NCI-H2227 (cell line): ENCODE results near the gene H1-8.
"Not testable (repeated sequence)": the region's sequence is repeated elsewhere in the genome, so short reads cannot be mapped to it uniquely, and the experiment has no call there.

Experiments used
- DNase-seq: peaks from one replicate; lab custom pipeline; 2025; ENCODE audit not compliant: unreplicated experiment; lab: John Stamatoyannopoulos, UW

H1-8 gene

GRCh38 chr3:129531699-129532098 lies 11.3 kb upstream of the H1-8 start:
- DNase-seq: no peak

GRCh38 chr3:129532261-129532660 lies 10.7 kb upstream of the H1-8 start:
- DNase-seq: no peak

- DNase-seq: no peak
Measured at GRCh38 chr3:129533406-129533805, 9.6 kb upstream of the H1-8 start.

DNA sequence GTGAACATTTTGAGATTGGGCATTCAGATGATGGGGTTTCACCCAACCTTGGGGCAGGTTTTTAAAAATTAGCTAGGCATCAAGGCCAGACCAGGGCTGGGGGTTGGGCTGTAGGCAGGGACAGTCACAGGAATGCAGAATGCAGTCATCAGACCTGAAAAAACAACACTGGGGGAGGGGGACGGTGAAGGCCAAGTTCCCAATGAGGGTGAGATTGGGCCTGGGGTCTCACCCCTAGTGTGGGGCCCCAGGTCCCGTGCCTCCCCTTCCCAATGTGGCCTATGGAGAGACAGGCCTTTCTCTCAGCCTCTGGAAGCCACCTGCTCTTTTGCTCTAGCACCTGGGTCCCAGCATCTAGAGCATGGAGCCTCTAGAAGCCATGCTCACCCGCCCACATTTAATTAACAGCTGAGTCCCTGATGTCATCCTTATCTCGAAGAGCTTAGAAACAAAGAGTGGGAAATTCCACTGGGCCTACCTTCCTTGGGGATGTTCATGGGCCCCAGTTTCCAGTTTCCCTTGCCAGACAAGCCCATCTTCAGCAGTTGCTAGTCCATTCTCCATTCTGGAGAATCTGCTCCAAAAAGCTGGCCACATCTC lies 8.4 kb upstream of the H1-8 start:
- DNase-seq: no peak

DNA sequence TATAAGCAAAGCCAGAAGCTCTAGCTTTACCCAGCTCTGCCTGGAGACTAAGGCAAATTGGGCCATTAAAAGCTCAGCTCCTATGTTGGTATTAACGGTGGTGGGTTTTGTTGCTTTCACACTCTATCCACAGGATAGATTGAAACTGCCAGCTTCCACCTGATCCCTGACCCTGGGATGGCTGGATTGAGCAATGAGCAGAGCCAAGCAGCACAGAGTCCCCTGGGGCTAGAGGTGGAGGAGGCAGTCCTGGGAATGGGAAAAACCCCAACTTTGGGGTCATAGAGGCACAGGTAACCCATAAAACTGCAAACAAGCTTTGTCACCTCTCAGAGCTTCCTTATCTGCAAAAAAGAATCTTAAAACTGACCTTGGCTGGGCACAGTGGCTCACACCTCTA lies 7.9 kb upstream of the H1-8 start:
- no peak for DNase-seq

GRCh38 chr3:129536374-129536667 lies 6.7 kb upstream of the H1-8 start:
- no peak for DNase-seq

- DNase-seq: no peak
Measured at GRCh38 chr3:129536804-129537203, 6.2 kb upstream of the H1-8 start.

GRCh38 chr3:129539206-129539605 lies 3.8 kb upstream of the H1-8 start:
- no peak for DNase-seq

GRCh38 chr3:129540776-129541516 lies 2.0 kb upstream of the H1-8 start:
- no peak for DNase-seq

GRCh38 chr3:129542747-129543146 lies 228 bp upstream of the H1-8 start:
- no peak for DNase-seq

DNA sequence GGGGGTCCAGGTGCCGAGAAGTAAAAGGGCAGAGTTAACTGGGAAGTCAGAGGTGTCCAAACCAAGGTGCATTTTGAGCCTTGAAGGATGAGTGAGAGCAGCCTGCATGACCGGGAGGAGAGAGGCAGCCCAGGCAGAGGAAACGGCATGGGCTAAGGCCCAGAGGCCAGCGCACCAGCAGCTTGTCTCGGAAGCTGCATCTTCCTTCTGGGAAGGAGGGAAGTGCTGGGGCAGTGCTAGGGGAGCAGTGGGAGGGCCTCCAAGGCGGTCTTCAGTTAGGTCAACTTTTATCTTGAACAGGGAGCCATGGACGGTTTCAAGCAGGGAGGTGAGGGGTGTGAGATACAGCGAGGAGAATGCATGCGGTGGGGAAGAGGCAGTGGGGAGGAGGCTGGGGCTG lies 1.0 kb downstream of the H1-8 start:
- DNase-seq: no peak

DNA sequence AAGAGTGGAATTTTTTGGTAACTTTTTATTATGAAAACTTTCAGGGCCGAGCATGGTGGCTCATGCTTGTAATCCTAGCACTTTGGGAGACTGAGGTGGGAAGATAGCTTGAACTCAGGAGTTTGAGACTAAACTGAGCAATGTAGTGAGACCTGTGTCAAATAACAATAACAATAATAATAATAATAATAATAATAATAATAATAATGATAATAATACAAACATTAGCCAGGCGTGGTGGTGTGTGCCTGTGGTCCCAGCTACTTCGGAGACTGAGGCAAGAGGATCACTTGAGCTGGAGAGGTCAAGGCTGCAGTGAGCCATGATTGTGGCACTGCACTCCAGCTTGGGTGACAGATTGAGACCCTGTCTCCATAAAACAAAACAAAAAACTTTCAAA lies 3.0 kb downstream of the H1-8 start:
- not testable (repeated sequence) for DNase-seq

- DNase-seq: no peak
Measured at GRCh38 chr3:129547241-129547640, 4.3 kb downstream of the H1-8 start.

GRCh38 chr3:129548104-129548965 lies 5.4 kb downstream of the H1-8 start:
- no peak for DNase-seq

- DNase-seq: no peak
Measured at GRCh38 chr3:129549006-129549800, 6.2 kb downstream of the H1-8 start.

DNA sequence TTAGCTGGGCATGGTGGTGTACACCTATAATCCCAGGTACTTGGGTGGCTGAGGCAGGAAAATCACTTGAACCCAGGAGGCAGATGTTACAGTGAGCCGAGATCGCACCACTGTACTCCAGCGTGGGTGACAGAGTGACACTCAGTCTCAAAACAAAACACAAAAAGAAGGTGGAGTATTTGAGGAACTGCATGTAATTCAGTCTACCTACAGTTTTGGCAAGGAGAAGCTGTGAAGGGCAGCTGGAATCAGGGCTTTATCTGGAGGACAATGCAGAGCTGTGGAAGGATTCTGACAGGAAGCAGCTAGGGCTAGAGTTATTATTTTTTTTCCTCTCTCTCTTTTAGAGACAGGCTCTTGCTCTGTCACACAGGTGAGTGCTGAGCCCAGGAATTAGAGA lies 6.8 kb downstream of the H1-8 start:
- DNase-seq: no peak

- no peak for DNase-seq
Measured at GRCh38 chr3:129552287-129553050, 9.5 kb downstream of the H1-8 start.

GRCh38 chr3:129553171-129553570 lies 10.2 kb downstream of the H1-8 start:
- DNase-seq: no peak

DNA sequence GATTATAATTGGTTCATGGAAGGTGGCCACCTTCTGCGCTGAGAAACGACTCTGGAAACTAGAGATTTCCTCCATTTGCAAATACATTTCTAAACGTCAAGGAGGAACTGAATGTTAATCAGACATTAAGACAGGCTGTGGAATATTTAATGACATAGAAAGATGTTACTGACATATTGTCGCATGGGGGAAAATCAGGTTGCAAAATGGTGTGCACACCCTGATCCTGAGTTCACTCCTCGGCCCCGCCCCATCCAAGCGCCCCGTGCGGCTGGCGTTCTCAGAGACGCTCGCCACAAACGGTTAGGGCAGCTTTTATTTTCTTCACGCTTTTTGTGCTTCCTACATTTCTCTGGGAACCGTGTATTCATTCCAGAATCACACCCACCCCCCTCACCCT lies 10.7 kb downstream of the H1-8 start:
- DNase-seq: peak; percentile 25

DNA sequence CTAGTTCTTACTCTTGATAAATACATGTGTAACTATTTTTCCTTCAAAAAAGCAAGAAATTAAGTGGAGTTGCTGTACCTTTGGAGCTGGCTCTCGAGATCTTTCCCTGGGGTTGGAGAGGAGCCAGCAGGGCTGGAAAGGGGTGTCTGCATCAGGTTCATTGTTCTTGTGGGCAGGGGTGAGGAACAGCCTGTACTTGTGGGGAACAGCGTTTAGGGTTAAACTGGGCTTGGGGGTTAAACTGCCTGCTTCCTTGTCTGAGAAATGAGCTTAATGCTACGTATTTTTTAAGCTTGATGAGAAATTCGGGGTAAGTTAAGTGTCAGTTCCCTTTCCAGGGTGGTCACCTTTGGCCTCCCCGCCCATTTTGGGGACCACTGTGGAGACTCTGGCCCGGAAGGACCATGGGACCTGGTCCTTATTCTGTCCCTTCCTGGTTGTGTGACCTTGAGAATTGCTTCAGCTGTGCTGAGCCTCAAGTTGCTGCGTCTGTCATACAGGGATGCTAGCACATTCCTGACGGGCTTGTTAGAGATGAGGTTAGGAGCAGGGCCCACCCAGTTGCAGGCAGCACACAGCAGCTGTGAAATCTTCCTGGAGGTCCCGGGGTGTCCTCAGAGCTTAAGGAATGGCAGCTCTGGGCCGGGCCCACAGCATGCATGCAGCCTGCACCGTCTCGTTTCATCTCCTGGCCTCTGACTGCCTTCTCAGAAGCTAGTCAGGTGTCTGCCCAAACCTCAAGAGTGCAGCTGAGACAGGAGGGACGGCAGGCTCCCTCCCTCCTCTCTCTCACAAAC lies 11.6 kb downstream of the H1-8 start:
- DNase-seq: no peak
